ENCODE results near the gene TUBA4A.
A peak's percentile ranks its signal among the peaks of the same experiment; 100 is the strongest.

The TUBA4A gene

GRCh38 chr2:219297766-219298456, 44.2 kb upstream of the TUBA4A start:
- Histone ChIP-seq H3K9me3 (no peaks in the 10 kb centered on the region), H3K27ac (no peak overlapping the region), H3K36me3 (no peaks in the 10 kb centered on the region), H3K4me3 (ENCODE audit: low read depth in 1 of 2, low read length in 1 of 2) (no peak overlapping the region), H3K27me3 (peaks cover 96% of the 10 kb centered on the region), H3K4me1 (ENCODE audit: control insufficient read depth in 1 of 2, insufficient read depth in 1 of 2, low read depth in 1 of 2, low read length in 1 of 2) (peaks cover 11 to 16% of the 10 kb centered on the region in 2 experiments)
- TF ChIP-seq, protein P1, sequence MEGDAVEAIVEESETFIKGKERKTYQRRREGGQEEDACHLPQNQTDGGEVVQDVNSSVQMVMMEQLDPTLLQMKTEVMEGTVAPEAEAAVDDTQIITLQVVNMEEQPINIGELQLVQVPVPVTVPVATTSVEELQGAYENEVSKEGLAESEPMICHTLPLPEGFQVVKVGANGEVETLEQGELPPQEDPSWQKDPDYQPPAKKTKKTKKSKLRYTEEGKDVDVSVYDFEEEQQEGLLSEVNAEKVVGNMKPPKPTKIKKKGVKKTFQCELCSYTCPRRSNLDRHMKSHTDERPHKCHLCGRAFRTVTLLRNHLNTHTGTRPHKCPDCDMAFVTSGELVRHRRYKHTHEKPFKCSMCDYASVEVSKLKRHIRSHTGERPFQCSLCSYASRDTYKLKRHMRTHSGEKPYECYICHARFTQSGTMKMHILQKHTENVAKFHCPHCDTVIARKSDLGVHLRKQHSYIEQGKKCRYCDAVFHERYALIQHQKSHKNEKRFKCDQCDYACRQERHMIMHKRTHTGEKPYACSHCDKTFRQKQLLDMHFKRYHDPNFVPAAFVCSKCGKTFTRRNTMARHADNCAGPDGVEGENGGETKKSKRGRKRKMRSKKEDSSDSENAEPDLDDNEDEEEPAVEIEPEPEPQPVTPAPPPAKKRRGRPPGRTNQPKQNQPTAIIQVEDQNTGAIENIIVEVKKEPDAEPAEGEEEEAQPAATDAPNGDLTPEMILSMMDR (IDR thresholded peaks at IDR 0.05) = no peak

DNA sequence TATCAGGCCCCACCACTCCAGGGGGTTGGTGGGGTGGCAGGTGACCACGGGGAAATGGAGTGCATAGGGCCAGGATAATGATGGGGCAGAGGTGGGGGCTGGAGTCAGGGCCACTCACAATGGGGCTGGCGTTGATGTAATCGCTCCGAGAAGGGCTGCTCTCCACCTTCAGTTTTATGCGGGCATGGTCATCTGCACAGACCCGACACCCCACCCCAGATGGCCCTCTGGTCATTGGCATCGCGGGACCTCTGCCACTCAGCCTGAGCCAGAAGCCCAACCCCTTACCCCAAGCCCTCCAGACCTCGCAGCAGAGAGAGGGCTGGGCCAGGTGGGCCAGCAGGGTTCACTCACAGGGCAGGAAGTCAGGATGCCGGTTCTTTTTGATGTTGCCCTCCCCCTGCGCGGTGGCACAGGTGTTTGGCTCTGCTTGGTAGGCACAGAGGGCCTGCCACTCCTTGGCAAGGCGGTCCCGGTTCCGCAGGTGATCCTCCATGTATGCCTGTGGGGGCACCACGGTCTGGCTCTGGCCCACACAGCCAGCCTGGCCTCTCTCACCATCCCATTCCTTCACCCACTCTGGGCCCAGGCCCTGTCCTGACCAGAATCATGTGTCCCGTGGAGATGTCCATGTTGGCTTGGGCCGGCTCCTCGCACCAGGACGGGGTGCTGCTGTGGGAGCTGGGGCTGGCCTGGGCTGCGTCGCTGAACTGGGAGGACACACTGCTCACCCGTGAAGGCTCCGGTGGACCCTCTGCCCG, 43.1 kb upstream of the TUBA4A start:
- Histone ChIP-seq H3K27me3 (peaks cover 96% of the 10 kb centered on the region), H3K27ac (no peak overlapping the region), H3K4me3 (ENCODE audit: low read depth in 1 of 2, low read length in 1 of 2) (no peak overlapping the region), H3K9me3 (no peaks in the 10 kb centered on the region), H3K4me1 (ENCODE audit: control insufficient read depth in 1 of 2, insufficient read depth in 1 of 2, low read depth in 1 of 2, low read length in 1 of 2) (peaks cover 11 to 16% of the 10 kb centered on the region in 2 experiments), H3K36me3 (no peaks in the 10 kb centered on the region)
- TF ChIP-seq, protein P1 (IDR thresholded peaks at IDR 0.05) = no peak

- H3K4me3 ChIP-seq (ENCODE audit: low read depth in 1 of 2, low read length in 1 of 2) = no peak overlapping the region
Observed at GRCh38 chr2:219296142-219296541, 42.4 kb upstream of the TUBA4A start.

DNA sequence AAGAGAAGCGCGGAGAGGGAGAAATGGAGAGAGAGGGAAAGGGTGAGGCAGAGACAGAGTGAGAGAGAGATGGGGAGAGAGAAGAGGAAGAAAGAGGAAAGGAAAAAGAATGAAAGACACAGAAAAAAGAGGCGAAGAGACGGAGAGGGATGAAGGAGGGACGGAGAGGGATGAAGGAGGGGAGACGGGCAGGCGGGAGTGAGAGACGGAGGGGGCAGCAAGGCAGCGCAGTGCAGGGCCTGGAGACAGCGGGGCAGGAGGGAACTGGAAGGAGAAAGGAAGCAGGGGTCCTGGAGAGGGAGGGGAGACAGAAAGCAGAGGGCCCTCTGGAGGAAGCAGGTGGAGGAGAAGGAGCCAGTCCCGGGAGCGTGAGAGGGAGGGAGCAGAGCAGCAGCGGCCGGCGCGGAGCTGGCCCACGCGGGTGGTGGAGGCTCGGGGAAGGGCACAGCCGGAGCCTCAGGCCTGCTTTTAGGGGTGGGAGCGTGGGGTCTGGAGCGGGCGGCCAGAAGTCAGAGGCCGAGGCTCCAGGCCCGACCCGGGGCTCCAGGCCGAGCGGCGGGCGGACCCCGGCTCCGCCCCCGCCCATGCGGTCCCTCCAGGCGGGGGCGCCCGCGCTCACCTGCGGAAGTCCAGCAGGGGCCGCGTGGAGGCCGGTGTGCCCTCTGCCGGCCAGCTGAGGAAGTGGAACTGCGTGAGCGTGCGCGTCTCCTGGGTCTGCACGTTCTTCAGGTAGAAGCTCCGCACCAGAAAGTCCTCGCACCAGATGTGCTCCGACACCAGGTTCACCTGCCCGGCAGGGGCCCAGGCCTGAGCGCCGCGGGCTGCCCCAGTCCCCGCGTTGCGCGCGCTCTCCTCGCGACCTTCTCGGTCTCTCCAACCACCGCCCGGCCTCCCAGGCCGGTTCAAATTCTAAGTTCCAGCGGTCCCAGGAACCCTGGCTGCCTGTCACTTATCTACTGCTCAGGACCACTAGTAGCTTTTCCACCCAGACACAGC, 40.9 kb upstream of the TUBA4A start:
- Histone ChIP-seq H3K4me3 (ENCODE audit: low read depth in 1 of 2, low read length in 1 of 2) (peak overlapping the region; percentile 66 to 85), H3K27me3 (peaks cover 94% of the 10 kb centered on the region), H3K36me3 (no peaks in the 10 kb centered on the region), H3K4me1 (ENCODE audit: control insufficient read depth in 1 of 2, insufficient read depth in 1 of 2, low read depth in 1 of 2, low read length in 1 of 2) (peaks cover 11 to 16% of the 10 kb centered on the region in 2 experiments), H3K27ac (peak overlapping the region; percentile 44), H3K9me3 (no peaks in the 10 kb centered on the region)
- TF ChIP-seq, protein P1 (IDR thresholded peaks at IDR 0.05) = peak; percentile 99

More at GRCh38 chr2:219296142-219296541, 42.4 kb upstream of the TUBA4A start:
- no peaks in the 10 kb centered on the region for H3K36me3 ChIP-seq
- TF ChIP-seq, protein P1 (IDR thresholded peaks at IDR 0.05) = no peak
- H3K27ac ChIP-seq = no peak overlapping the region
- no peaks in the 10 kb centered on the region for H3K9me3 ChIP-seq
- peaks cover 11 to 16% of the 10 kb centered on the region in 2 experiments for H3K4me1 ChIP-seq (ENCODE audit: control insufficient read depth in 1 of 2, insufficient read depth in 1 of 2, low read depth in 1 of 2, low read length in 1 of 2)
- peaks cover 96% of the 10 kb centered on the region for H3K27me3 ChIP-seq

- H3K4me3 ChIP-seq (ENCODE audit: low read depth in 1 of 2, low read length in 1 of 2) = peak overlapping the region in 1 of 2 experiments; percentile 85
- H3K27ac ChIP-seq = no peak overlapping the region
- no peaks in the 10 kb centered on the region for H3K9me3 ChIP-seq
- H3K27me3 ChIP-seq = peaks cover 87% of the 10 kb centered on the region
- H3K4me1 ChIP-seq (ENCODE audit: control insufficient read depth in 1 of 2, insufficient read depth in 1 of 2, low read depth in 1 of 2, low read length in 1 of 2) = peaks cover 11 to 14% of the 10 kb centered on the region in 2 experiments
- H3K36me3 ChIP-seq = no peaks in the 10 kb centered on the region
- TF ChIP-seq, protein P1 (IDR thresholded peaks at IDR 0.05) = no peak
Observed at GRCh38 chr2:219293736-219294231, 40.1 kb upstream of the TUBA4A start.
